Hematopoietic multipotent progenitor cell treated with erythropoietin and hydrocortisone succinate and interleukin-3 and kit ligand, for 4 days (in vitro differentiated cells): Measurements from ENCODE around the gene SPATA18.
"Not testable (repeated sequence)": the region's sequence is repeated elsewhere in the genome, so short reads cannot be mapped to it uniquely, and the experiment has no call there.

Experiments used
- DNase-seq: peaks from one replicate; pipeline ENCODE4 v3.0.0-alpha.2; 2015

SPATA18 gene

GRCh38 chr4:52107745-52108144, 56.6 kb downstream of the SPATA18 start:
- DNase-seq: peak; percentile 4

- no peak for DNase-seq
These were observed 59.1 kb downstream of the SPATA18 start for GRCh38 chr4:52110171-52110570.

- DNase-seq: no peak
These were observed 60.9 kb downstream of the SPATA18 start for GRCh38 chr4:52111995-52112394.

GRCh38 chr4:52112411-52112810, 61.3 kb downstream of the SPATA18 start:
- no peak for DNase-seq

- DNase-seq: no peak
These were observed 65.5 kb downstream of the SPATA18 start for GRCh38 chr4:52116641-52117040.

GRCh38 chr4:52126226-52126625, 75.1 kb downstream of the SPATA18 start:
- DNase-seq: no peak

GRCh38 chr4:52126966-52127365, 75.9 kb downstream of the SPATA18 start:
- DNase-seq: no peak

GRCh38 chr4:52135171-52135570, 84.1 kb downstream of the SPATA18 start:
- no peak for DNase-seq

GRCh38 chr4:52137152-52137551, 86.0 kb downstream of the SPATA18 start:
- DNase-seq: not testable (repeated sequence)

- no peak for DNase-seq
These were observed 91.7 kb downstream of the SPATA18 start for GRCh38 chr4:52142816-52143215.

- DNase-seq: peak; percentile 23
These were observed 92.7 kb downstream of the SPATA18 start for GRCh38 chr4:52143815-52144214.

- DNase-seq: no peak
These were observed 93.3 kb downstream of the SPATA18 start for GRCh38 chr4:52144372-52144771.
